Heart right ventricle (tissue), 16 donors: ENCODE measurements around the gene SEZ6. TPM values are rescaled to one million over a fixed set of nuclear protein-coding genes. Genes with fewer than 3 reads are reported as not detected.

Experiments used
- ATAC-seq, 8 donors: fragments of 200-7000 bp; cut with Tn5 transposase; one replicate each; pipeline ENCODE4 v1.9.1; 2020; ENCODE audit warnings: mild to moderate bottlenecking in 8 of 8, moderate library complexity in 8 of 8, moderate number of reproducible peaks in 1 of 8
- DNase-seq, 2 donors: peaks; one replicate each; pipeline ENCODE4 v3.0.0-alpha.2; 2020
- H3K27ac ChIP-seq, 10 donors: fragments of 200-600 bp; sonication (generic) in 2 of 10; one replicate each; pipeline versions ENCODE4 v1.5.0 to v1.8.0; 2020 to 2022; ENCODE audit warnings: mild to moderate bottlenecking in 3 of 10
- H3K27me3 ChIP-seq, 7 donors: fragments of 200-600 bp; one replicate each; pipeline ENCODE4 v1.8.0; 2021 to 2022; ENCODE audit warnings: mild to moderate bottlenecking in 2 of 7
- H3K36me3 ChIP-seq, 9 donors: fragments of 200-600 bp; sonication (generic) in 1 of 9; one replicate each; pipeline versions ENCODE4 v1.5.0 to v1.8.0; 2020 to 2022; ENCODE audit warnings: mild to moderate bottlenecking in 2 of 9
- H3K4me1 ChIP-seq, 9 donors: fragments of 200-600 bp; sonication (generic) in 1 of 9; one replicate each; pipeline versions ENCODE4 v1.5.0 to v1.8.0; 2020 to 2022; ENCODE audit warnings: mild to moderate bottlenecking in 4 of 9
- H3K4me3 ChIP-seq, 10 donors: fragments of 200-600 bp; sonication (generic) in 2 of 10; one replicate each; pipeline versions ENCODE4 v1.5.0 to v1.8.0; 2020 to 2022; ENCODE audit warnings: mild to moderate bottlenecking in 7 of 10, moderate library complexity in 2 of 10
- H3K9me3 ChIP-seq, 11 donors: fragments of 200-600 bp in 10 of 11; sonication (generic) in 2 of 11; one replicate each; pipeline versions ENCODE4 v1.5.0 to v1.8.0; 2013 to 2022; ENCODE audit warnings: mild to moderate bottlenecking in 2 of 11, control low read depth in 1 of 11, moderate library complexity in 1 of 11
- CTCF ChIP-seq, 9 donors: fragments of 200-600 bp; sonication (generic) in 2 of 9; IDR thresholded peaks; one replicate each; pipeline versions ENCODE4 v1.5.0 to v1.8.0; 2021 to 2022; ENCODE audit warnings: antibody characterized with exemption in 9 of 9, mild to moderate bottlenecking in 5 of 9, moderate library complexity in 1 of 9
- WGBS, 2 donors: extraction: QIAGEN DNeasy Blood & Tissue Kit; methylation state at CpG; one replicate each; pipeline ENCODE4 v1.1.7; 2013; ENCODE audit warnings: inconsistent platforms in 1 of 2; 5-methylcytosine and 5-hydroxymethylcytosine counted together
- intact Hi-C, 10 donors: fragments of 100-400 bp; cut with DNase I; formaldehyde crosslinking; loops; one replicate each; pipeline versions ENCODE4 v1.11.1 to v1.14.2; 2022
- polyA plus RNA-seq, 2 donors: library from polyadenylated mRNA; stranded (reverse); fragments of 200-250 nt; gene quantifications; one replicate each; pipeline ENCODE4 v1.2.3, GENCODE V29; 2013
- total RNA-seq, 10 donors: library from RNA; stranded (reverse); fragmentation: NEBNext Ultra II Directional in 3 of 10; extraction: Animal tissue kit (Norgen Biotek cat#: 25700) in 3 of 10; gene quantifications; one replicate each; pipeline versions ENCODE4 v1.2.1 to v1.2.4, GENCODE V29; 2021 to 2023
- donor health status: Arrhythmogenic right ventricular cardiomyopathy.
- donor health status: ischemic (EF 13 %, LVEDD 7.1; RV severe dilation, severe dysfunction).
- donor health status: healthy with polysubstance abuse.
- donor health status: DM: no; HTN: yes; CAD: no.
- donor health status: DM: no; HTN: no; CAD: no.
- donor health status: ischemic (EF 25% LVEDD 6.9; RV normal size, moderate dysfunction).
- donor health status: ischemic (EF 25% LVEDD 5.7; RV mildly dilated, moderate dysfunction).
- donor health status: healthy.
- donor health status: DM: yes; HTN: yes; CAD: no.
- donor health status: Ischemic cardiomyopathy.
- donor health status: ischemic (EF 35%, LVEDD 5.7; RV mildly dilated, moderate dysfunction).
- donor health status: nonischemic (EF 11% LVEDD 7.7; RV severe dilation, severe dysfunction).
- donor health status: DM: yes; HTN: yes; CAD: no.
- donor health status: PGD.
- donor health status: ischemic (EF 29% LVEDD 5.4; RV normal size, mild dysfunction).
- donor health status: nonischemic (EF 23%, LVEDD 6.1; RV moderate dilation, normal function).

The SEZ6 gene
- total and polyA plus RNA-seq, 12 donors = not detected

GRCh38 chr17:28947639-28948038 is 58.2 kb downstream of the SEZ6 start:
- no peaks in the 10 kb centered on the region for H3K9me3 ChIP-seq
- peaks cover 0 to 38% (median 0%) of the 10 kb centered on the region in 9 donors for H3K36me3 ChIP-seq
- peaks cover 16 to 62% (median 50%) of the 10 kb centered on the region in 9 donors for H3K4me1 ChIP-seq
- H3K27ac ChIP-seq = peak overlapping the region in 6 of 10 donors; percentile 87 to 98 (median 94)
- H3K4me3 ChIP-seq = peak overlapping the region in 3 of 10 donors; percentile 88 to 93 (median 90)
- intact Hi-C loops = loop anchor here in 5 of 10 donors (5.0 to 10.0 kb wide), 4 partner anchors 40 to 103 kb away; partner anchors contain the start of genes FAM222B (in 2 of the 5), DHRS13 (in 1 of the 5) and FLOT2 (in 1 of the 5)
- DNase-seq = no peak
- ATAC-seq = no peak
- no peak for TF ChIP-seq CTCF (IDR thresholded peaks at IDR 0.05)
- 24 to 38% methylated on average over 3 of the region's 3 CpGs for WGBS, 2 donors
- no peaks in the 10 kb centered on the region for H3K27me3 ChIP-seq

GRCh38 chr17:28946239-28946638 is 59.6 kb downstream of the SEZ6 start:
- intact Hi-C loops = loop anchor here in 5 of 10 donors (5.0 to 10.0 kb wide), 4 partner anchors 39 to 101 kb away; partner anchors contain the start of genes FAM222B (in 2 of the 5), DHRS13 (in 1 of the 5) and FLOT2 (in 1 of the 5)
- TF ChIP-seq CTCF (IDR thresholded peaks at IDR 0.05) = no peak
- Histone ChIP-seq H3K9me3 (no peaks in the 10 kb centered on the region), H3K4me3 (no peak overlapping the region), H3K27ac (peak overlapping the region in 6 of 10 donors; percentile 37 to 93 (median 60)), H3K36me3 (peaks cover 0 to 44% (median 0%) of the 10 kb centered on the region in 9 donors), H3K4me1 (peaks cover 17 to 75% (median 58%) of the 10 kb centered on the region in 9 donors), H3K27me3 (no peaks in the 10 kb centered on the region)
- no peak for DNase-seq
- no peak for ATAC-seq
- WGBS, 2 donors = 36% methylated on average over 4 of the region's 4 CpGs

- TF ChIP-seq CTCF (IDR thresholded peaks at IDR 0.05) = no peak
- ATAC-seq = no peak
- 34 to 47% methylated on average over 8 of the region's 8 CpGs for WGBS, 2 donors
- Histone ChIP-seq H3K36me3 (peaks cover 0 to 47% (median 0%) of the 10 kb centered on the region in 9 donors), H3K9me3 (no peaks in the 10 kb centered on the region), H3K27me3 (no peaks in the 10 kb centered on the region), H3K27ac (peak overlapping the region in 6 of 10 donors; percentile 37 to 93 (median 60)), H3K4me3 (no peak overlapping the region), H3K4me1 (peaks cover 26 to 86% (median 69%) of the 10 kb centered on the region in 9 donors)
- DNase-seq = no peak
- intact Hi-C loops = loop anchor here in 5 of 10 donors (5.0 to 10.0 kb wide), 4 partner anchors 38 to 100 kb away; partner anchors contain the start of genes FAM222B (in 2 of the 5), DHRS13 (in 1 of the 5) and FLOT2 (in 1 of the 5)
These were observed 60.7 kb downstream of the SEZ6 start for GRCh38 chr17:28944862-28945741.

- 78 to 81% methylated on average over 4 of the region's 4 CpGs for WGBS, 2 donors
- H3K27ac ChIP-seq = peak overlapping the region in 2 of 10 donors; percentile 22 to 87
These were observed 61.5 kb downstream of the SEZ6 start for GRCh38 chr17:28944343-28944742.

More at GRCh38 chr17:28944343-28944742, 61.5 kb downstream of the SEZ6 start:
- H3K9me3 ChIP-seq = no peaks in the 10 kb centered on the region
- no peak overlapping the region for H3K4me3 ChIP-seq
- ATAC-seq (no peak), DNase-seq (no peak)
- H3K27me3 ChIP-seq = no peaks in the 10 kb centered on the region
- no peak for TF ChIP-seq CTCF (IDR thresholded peaks at IDR 0.05)
- H3K36me3 ChIP-seq = peaks cover 0 to 50% (median 0%) of the 10 kb centered on the region in 9 donors
- intact Hi-C loops = loop anchor here in 2 of 10 donors (10.0 kb wide), 1 partner anchor 100 kb away; the partner anchor contains the start of gene FAM222B (in 2 of the 2)
- H3K4me1 ChIP-seq = peaks cover 27 to 94% (median 77%) of the 10 kb centered on the region in 9 donors
